Adipose tissue (tissue), 3 donors: Measurements from ENCODE around the gene KLRK1. TPM values are rescaled to one million over a fixed set of nuclear protein-coding genes. Genes with fewer than 3 reads are reported as not detected.
"Not testable (repeated sequence)": the region's sequence is repeated elsewhere in the genome, so short reads cannot be mapped to it uniquely, and the experiment has no call there.

ENCODE experiments used
- H3K27ac ChIP-seq: one replicate; pipeline ENCODE4 v1.5.1; 2013; ENCODE audit warnings: low read depth, low read length
- WGBS, 3 donors: extraction: QIAGEN DNeasy Blood & Tissue Kit; methylation state at CpG; one replicate each; pipeline ENCODE4 v1.1.7; 2013; 5-methylcytosine and 5-hydroxymethylcytosine counted together
- polyA plus RNA-seq, 3 donors: library from polyadenylated mRNA; stranded (reverse); fragments of 200-250 nt; gene quantifications; one replicate each; pipeline ENCODE4 v1.2.3, GENCODE V29; 2013
- donor health status: healthy with polysubstance abuse.
- donor health status: Bipolar disorder and iron deficiency.
- donor health status: healthy.

The KLRK1 gene
- polyA plus RNA-seq, 3 donors: 0.84 to 2.0 (median 1.6) TPM

DNA sequence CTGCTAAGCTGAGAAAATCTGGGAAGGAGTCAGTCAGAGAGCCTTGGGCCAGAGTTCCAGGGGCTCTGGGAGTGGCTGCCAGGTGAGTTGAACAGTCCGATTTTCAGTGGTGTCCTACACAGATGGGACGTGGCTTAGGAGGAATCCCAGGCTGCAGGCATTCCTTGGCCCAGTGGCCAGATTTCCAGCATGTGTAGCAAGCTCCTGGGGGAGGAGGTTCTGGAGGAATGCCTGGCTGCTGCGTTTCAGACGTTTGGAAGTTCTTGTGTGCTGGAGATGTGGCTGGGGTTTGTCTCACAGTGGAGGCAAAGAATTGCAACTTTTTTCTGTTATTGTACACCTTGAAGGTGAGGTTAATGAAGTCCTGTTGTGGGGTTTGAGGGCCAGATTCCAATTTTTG is 53.6 kb downstream of the KLRK1 start:
- H3K27ac ChIP-seq: not testable (repeated sequence)
- 48 to 56% (median 50%) methylated on average over 4 of the region's 4 CpGs for WGBS, 3 donors

- no peak overlapping the region for H3K27ac ChIP-seq
- 45 to 48% (median 47%) methylated on average over 2 of the region's 2 CpGs for WGBS, 3 donors
These were observed 58.1 kb downstream of the KLRK1 start for GRCh38 chr12:10331642-10332239.

- 69 to 78% (median 77%) methylated on average over 2 of the region's 2 CpGs for WGBS, 3 donors
- not testable (repeated sequence) for H3K27ac ChIP-seq
These were observed 61.1 kb downstream of the KLRK1 start for GRCh38 chr12:10328691-10329090.

Other genes with a start within 250 kb of the KLRK1 start
- 1 to 10 TPM in 2 of 3 donors, under 1 TPM in 1; 0.06 to 4.9 (median 2.4) TPM for gene OLR1, start 217.9 kb downstream of the KLRK1 start, polyA plus RNA-seq
- gene TMEM52B, start 211.0 kb downstream of the KLRK1 start, polyA plus RNA-seq: under 1 TPM in 2 of 3 donors, not detected in 1; 0.06 to 0.11 TPM
- gene GABARAPL1, start 177.2 kb downstream of the KLRK1 start, polyA plus RNA-seq: 100 to 1,000 TPM; 124 to 212 (median 125) TPM
- 1 to 10 TPM in 1 of 3 donors, under 1 TPM in 2; 0.16 to 1.3 (median 0.42) TPM for gene KLRD1, start 82.2 kb downstream of the KLRK1 start, polyA plus RNA-seq
- gene KLRC4, start 19.7 kb upstream of the KLRK1 start, polyA plus RNA-seq: under 1 TPM in 1 of 3 donors, not detected in 2; 0.18 TPM
- gene KLRC3, start 30.6 kb upstream of the KLRK1 start, polyA plus RNA-seq: under 1 TPM in 2 of 3 donors, not detected in 1; 0.17 to 0.27 TPM
- gene KLRC2, start 46.0 kb upstream of the KLRK1 start, polyA plus RNA-seq: under 1 TPM in 2 of 3 donors, not detected in 1; 0.06 to 0.30 TPM
- gene KLRC1, start 63.3 kb upstream of the KLRK1 start, polyA plus RNA-seq: under 1 TPM in 2 of 3 donors, not detected in 1; 0.12 to 0.79 TPM
- under 1 TPM; 0.41 to 0.79 (median 0.51) TPM for gene EIF2S3B, start 115.8 kb upstream of the KLRK1 start, polyA plus RNA-seq
- gene MAGOHB, start 223.6 kb upstream of the KLRK1 start, polyA plus RNA-seq: 10 to 100 TPM in 2 of 3 donors, 1 to 10 TPM in 1; 6.8 to 18.7 (median 12.3) TPM